NOMO-1 treated with DMSO at 0.1 percent for 48 hours (cell line): Measurements from ENCODE around the gene WDR64.
A peak's percentile ranks its signal among the peaks of the same experiment; 100 is the strongest.

Experiments used
- DNase-seq: peaks from one replicate; lab custom pipeline; 2025; ENCODE audit not compliant: unreplicated experiment; lab: John Stamatoyannopoulos, UW

Gene WDR64

GRCh38 chr1:241834733-241835377 lies 182.8 kb downstream of the WDR64 start:
- DNase-seq = peak; percentile 41

- no peak for DNase-seq
Observed at GRCh38 chr1:241836941-241837340, 184.9 kb downstream of the WDR64 start.

GRCh38 chr1:241837416-241837815 lies 185.3 kb downstream of the WDR64 start:
- no peak for DNase-seq

DNA sequence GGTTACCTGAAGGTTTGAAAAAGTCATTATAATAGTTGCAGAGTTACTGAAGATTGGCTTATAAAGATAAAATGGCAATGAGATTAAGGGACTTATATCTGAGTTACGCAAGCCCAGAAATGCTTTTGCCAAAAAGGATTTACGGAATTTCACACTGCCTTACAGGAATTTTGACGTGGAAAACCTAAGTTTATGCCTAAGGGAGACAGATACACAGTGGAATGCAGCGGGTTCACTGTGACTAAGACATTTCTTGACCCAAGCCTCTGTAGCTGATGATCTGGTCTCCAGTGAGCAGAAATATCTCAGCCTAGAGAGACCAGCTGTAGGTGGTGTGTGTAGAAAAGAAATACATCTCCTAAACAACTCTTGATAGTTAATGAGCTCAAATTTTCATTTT lies 185.8 kb downstream of the WDR64 start:
- DNase-seq = no peak

DNA sequence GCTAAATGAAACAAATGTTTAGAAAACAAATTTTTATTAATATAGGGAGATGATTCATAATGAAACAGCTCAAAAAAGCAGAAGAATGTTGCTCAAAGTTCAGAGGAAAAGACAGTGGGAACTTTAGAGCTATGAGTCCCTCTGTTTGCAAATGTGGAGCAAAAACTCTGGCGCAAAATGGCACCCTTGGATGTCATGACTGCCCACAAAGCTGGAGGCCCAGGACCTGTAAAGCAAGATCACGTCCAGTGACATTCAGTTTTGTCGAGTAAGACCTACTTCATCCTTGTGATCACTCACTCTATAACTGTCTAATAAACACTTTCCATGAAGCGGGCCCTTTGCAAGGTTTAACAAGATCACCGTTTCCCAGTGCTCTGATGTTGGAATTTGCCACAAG lies 186.8 kb downstream of the WDR64 start:
- no peak for DNase-seq

DNA sequence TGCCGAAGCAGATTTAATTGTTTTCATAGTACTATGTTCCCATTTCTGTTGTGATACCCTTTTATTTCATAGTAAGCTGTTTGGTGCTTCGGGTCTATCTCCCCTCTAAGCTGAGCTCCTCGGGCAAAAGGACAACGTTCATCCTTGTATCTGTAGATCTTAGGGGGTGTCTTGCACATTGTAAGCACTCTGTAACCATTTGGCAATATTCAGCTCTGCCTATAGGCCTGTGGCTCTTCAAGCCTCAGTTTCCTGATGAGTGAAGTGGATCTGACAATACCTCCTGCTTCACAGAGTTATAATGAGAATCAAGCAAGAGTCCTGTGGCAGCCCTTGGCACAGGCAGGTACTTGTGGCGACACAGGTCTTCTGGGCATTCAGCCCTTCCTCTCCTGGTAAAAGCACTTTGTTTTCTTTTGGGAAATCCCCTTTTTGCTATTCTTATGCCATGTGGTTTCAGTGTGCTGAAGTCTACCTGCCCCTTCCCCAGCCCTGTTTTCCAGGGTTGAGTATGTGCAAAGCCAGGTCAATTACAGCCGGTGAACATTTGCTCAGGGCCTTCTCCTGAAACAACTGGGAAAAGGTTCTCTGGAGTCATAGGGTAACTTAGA lies 187.4 kb downstream of the WDR64 start:
- DNase-seq = no peak

DNA sequence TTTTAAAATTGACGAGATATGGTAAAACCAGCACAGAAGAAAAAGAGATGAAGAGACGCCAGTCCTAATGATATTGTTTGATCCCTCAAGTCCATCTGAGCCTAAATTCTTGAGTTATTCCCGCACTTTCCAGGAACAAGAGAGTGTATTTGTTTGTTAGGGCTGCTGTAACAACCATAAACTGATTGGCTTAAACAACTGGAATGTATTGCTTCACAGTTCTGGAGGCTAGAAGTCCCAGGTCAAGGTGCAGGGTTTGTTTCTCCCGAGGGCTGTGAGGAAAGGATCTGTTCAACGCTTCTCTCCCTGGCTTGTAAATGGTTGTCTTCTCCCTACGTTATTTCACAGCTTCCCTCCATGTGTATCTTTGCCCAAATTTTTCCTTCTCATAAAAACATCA lies 188.1 kb downstream of the WDR64 start:
- no peak for DNase-seq

- no peak for DNase-seq
Observed at GRCh38 chr1:241841691-241842090, 189.6 kb downstream of the WDR64 start.

GRCh38 chr1:241842565-241842964 lies 190.5 kb downstream of the WDR64 start:
- no peak for DNase-seq

DNA sequence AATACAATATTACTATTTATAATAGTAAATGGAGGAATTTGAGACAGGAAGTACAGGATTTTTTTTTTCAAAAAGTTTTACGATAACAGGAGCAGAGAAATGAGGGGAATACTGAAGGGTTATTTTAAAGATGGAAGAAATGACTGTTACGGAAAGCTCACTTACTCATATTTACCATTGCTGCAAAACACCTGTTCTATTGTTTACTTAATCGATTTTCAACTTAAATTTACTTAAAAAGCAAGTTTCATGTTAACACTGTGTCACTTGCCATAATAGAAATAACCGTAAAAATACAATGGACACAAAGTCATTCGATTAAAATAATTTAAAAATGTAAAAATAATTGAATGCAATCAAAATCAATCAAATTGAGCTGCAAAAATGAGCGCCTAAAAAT lies 192.5 kb downstream of the WDR64 start:
- DNase-seq = no peak

GRCh38 chr1:241846375-241846774 lies 194.3 kb downstream of the WDR64 start:
- no peak for DNase-seq

DNA sequence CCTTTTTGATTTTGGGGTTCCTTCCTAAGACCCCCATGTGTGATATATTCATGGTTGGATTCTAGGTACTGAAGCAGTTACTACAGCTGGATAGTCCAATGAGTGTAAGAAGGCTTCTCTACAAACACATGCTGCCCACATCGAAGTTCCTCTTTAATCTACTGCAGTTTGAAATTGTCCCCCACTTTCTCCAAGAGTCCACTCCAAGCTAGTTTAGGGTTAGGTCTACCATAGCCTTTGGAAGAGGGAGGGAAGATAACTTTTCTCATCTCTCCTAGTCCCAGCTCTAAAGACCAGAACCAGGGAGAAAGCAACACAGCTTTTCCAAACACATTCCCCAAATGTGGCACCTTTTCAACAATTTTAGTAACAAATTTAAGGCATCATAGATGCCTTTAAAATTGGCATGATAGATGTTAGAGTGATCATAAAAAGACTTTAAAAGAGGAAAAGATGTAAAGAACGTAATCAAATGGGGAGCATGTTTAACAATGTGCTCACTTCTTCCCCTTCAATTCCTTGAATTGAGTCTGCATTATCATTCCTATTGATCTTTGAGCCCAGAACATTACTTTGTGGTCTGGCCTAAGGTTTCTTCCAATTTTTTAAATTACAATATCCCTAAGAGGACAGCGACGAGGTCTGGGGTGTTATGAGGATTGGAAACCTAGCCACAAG lies 194.9 kb downstream of the WDR64 start:
- DNase-seq = no peak

DNA sequence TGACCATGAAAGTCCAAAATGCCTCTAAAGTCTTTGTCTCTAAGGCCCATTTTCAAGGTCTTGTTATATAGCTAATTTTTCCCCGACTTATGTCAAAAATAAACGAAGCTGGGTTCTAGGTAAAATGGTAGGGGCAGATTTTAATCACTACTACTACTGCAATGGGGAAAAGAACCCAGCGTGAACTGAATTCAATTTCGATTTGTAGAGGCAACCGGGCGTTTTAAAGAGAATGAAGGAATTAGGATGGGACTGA lies 195.4 kb downstream of the WDR64 start:
- no peak for DNase-seq

DNA sequence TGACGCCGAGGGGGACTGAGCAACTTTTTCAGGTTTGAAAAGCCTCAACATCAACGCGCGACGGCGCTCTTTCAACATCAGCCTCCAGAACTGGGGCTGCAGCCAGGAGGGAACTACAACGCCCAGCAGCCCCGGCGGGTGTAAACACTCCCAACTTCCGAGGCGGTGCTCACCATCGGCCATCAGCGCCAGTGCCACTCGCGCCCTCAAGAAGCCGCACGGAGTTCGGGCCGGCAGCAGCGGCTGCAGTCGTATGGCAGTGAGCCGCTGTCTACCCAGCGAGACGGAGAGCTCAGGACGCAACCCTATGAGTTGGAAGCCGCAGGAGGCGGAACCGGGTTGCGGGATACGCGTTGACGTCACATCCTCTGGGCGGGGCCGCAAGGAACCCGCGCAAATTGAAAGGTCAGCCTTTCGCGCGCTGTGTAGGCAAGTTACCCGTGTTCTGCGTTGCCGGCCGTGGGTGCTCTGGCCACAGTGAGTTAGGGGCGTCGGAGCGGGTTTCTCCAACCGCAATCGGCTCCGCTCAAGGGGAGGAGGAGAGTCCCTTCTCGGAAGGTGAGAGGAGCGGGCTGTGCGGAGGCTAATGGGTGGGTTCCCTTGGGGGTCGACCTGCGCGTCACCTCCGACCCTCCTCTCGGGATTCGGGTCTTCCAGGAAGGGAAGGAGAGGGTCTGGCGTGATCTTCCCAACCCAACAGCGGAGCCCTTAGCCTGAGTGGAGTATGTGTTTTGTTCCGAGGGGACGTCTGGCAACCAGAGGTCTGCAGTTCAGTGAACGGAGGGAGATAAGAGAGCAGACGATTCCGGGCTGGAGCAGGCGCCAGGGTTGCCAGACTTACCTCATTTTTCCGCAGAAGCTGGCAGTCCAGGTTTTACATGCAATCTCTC lies 196.0 kb downstream of the WDR64 start, which contains the start of gene EXO1:
EXO1 (plus strand) TSS at position 409 of the 890 bp plus-strand sequence. CDS start 2,222 bp downstream, outside the sequence.
- peak; percentile 95 for DNase-seq

GRCh38 chr1:241848686-241849344 lies 196.7 kb downstream of the WDR64 start:
- DNase-seq = no peak

DNA sequence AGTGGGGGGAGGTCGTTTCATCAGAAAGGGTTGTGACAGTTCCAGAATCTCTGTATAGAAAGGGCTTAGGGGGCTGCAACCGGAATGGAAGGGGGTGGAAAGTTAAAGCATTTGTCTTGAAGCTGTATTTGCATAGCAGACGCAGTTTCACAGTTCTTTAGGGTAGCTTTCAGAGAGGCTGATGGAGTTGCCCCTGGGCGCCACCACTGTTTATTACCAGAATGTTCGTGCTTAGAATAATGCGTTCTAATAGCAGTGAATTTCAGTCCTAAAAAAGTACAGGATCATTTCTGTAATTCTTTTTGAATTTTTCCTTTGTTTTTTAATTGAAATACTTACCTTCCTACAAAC lies 197.2 kb downstream of the WDR64 start:
- DNase-seq = no peak
